Measurements from ENCODE around the gene SPESP1. TPM values are rescaled to one million over a fixed set of nuclear protein-coding genes. Genes with fewer than 3 reads are reported as not detected.
"Not testable (repeated sequence)": the region's sequence is repeated elsewhere in the genome, so short reads cannot be mapped to it uniquely, and the experiment has no call there.

The SPESP1 gene
- polyA plus RNA-seq, 1 donor, result 2.4 TPM

GRCh38 chr15:68962465-68962864 is 32.1 kb downstream of the SPESP1 start:
- DNase-seq (ENCODE audit: low read depth), result no peak

GRCh38 chr15:68963719-68964118 is 33.4 kb downstream of the SPESP1 start:
- DNase-seq (ENCODE audit: low read depth), result not testable (repeated sequence)

GRCh38 chr15:68966996-68967395 is 36.7 kb downstream of the SPESP1 start:
- no peak for DNase-seq (ENCODE audit: low read depth)

GRCh38 chr15:68967948-68968347 is 37.6 kb downstream of the SPESP1 start:
- no peak for DNase-seq (ENCODE audit: low read depth)

- DNase-seq (ENCODE audit: low read depth), result no peak
Measured at GRCh38 chr15:68969298-68969697, 39.0 kb downstream of the SPESP1 start.

- no peak for DNase-seq (ENCODE audit: low read depth)
Measured at GRCh38 chr15:68972201-68973065, 42.1 kb downstream of the SPESP1 start.

GRCh38 chr15:68975651-68976160 is 45.4 kb downstream of the SPESP1 start:
- not testable (repeated sequence) for DNase-seq (ENCODE audit: low read depth)

GRCh38 chr15:68977426-68977825 is 47.1 kb downstream of the SPESP1 start:
- not testable (repeated sequence) for DNase-seq (ENCODE audit: low read depth)

- no peak for DNase-seq (ENCODE audit: low read depth)
Measured at GRCh38 chr15:68979006-68979405, 48.7 kb downstream of the SPESP1 start.

GRCh38 chr15:68979816-68980215 is 49.5 kb downstream of the SPESP1 start:
- no peak for DNase-seq (ENCODE audit: low read depth)

- DNase-seq (ENCODE audit: low read depth), result no peak
Measured at GRCh38 chr15:68980786-68981185, 50.5 kb downstream of the SPESP1 start.

GRCh38 chr15:68981941-68982340 is 51.6 kb downstream of the SPESP1 start:
- DNase-seq (ENCODE audit: low read depth), result no peak

GRCh38 chr15:68982976-68983563 is 52.7 kb downstream of the SPESP1 start:
- no peak for DNase-seq (ENCODE audit: low read depth)

- no peak for DNase-seq (ENCODE audit: low read depth)
Measured at GRCh38 chr15:68983961-68984481, 53.7 kb downstream of the SPESP1 start.

- DNase-seq (ENCODE audit: low read depth), result no peak
Measured at GRCh38 chr15:68984586-68984985, 54.3 kb downstream of the SPESP1 start.

- DNase-seq (ENCODE audit: low read depth), result no peak
Measured at GRCh38 chr15:68985361-68985891, 55.1 kb downstream of the SPESP1 start.

GRCh38 chr15:68986322-68986721 is 56.0 kb downstream of the SPESP1 start:
- DNase-seq (ENCODE audit: low read depth), result no peak

GRCh38 chr15:68987120-68987519 is 56.8 kb downstream of the SPESP1 start:
- DNase-seq (ENCODE audit: low read depth), result no peak

GRCh38 chr15:68987676-68988075 is 57.4 kb downstream of the SPESP1 start:
- DNase-seq (ENCODE audit: low read depth), result no peak

GRCh38 chr15:68989541-68990230 is 59.4 kb downstream of the SPESP1 start:
- no peak for DNase-seq (ENCODE audit: low read depth)

GRCh38 chr15:68990231-68990991 is 60.1 kb downstream of the SPESP1 start:
- DNase-seq (ENCODE audit: low read depth), result no peak

Data from forelimb muscle (tissue), 1 donor.